GM19372 (cell line): Measurements from ENCODE around the gene DUT.
"Not testable (repeated sequence)": the region's sequence is repeated elsewhere in the genome, so short reads cannot be mapped to it uniquely, and the experiment has no call there.

Experiments used
- ATAC-seq: cut with Tn5 transposase; IDR thresholded peaks from one replicate; pipeline ENCODE4 v1.9.1; 2021; ENCODE audit warnings: mild to moderate bottlenecking, low read depth, moderate library complexity; ENCODE audit not compliant: unreplicated experiment

Gene DUT

GRCh38 chr15:48326180-48326579 is 5.0 kb upstream of the DUT start:
- ATAC-seq: not testable (repeated sequence)

GRCh38 chr15:48330105-48330785 is 984 bp upstream of the DUT start:
- no peak for ATAC-seq

GRCh38 chr15:48331796-48332641 is 790 bp downstream of the DUT start:
- peak; percentile 40 for ATAC-seq

- no peak for ATAC-seq
Observed at GRCh38 chr15:48332642-48333034, 1.4 kb downstream of the DUT start.

GRCh38 chr15:48333540-48333939 is 2.3 kb downstream of the DUT start:
- ATAC-seq: no peak

- no peak for ATAC-seq
Observed at GRCh38 chr15:48334260-48334659, 3.0 kb downstream of the DUT start.

GRCh38 chr15:48336940-48337339 is 5.7 kb downstream of the DUT start:
- no peak for ATAC-seq

- no peak for ATAC-seq
Observed at GRCh38 chr15:48337607-48338006, 6.4 kb downstream of the DUT start.

- no peak for ATAC-seq
Observed at GRCh38 chr15:48340111-48340510, 8.9 kb downstream of the DUT start.

GRCh38 chr15:48343865-48344264 is 12.6 kb downstream of the DUT start:
- no peak for ATAC-seq

- no peak for ATAC-seq
Observed at GRCh38 chr15:48345516-48345915, 14.3 kb downstream of the DUT start.

- ATAC-seq: peak; percentile 81
Observed at GRCh38 chr15:48352474-48353072, 21.3 kb downstream of the DUT start.

GRCh38 chr15:48354694-48355303 is 23.6 kb downstream of the DUT start:
- ATAC-seq: no peak

GRCh38 chr15:48355377-48355776 is 24.1 kb downstream of the DUT start:
- no peak for ATAC-seq

- ATAC-seq: peak; percentile 42
Observed at GRCh38 chr15:48358229-48359152, 27.3 kb downstream of the DUT start.

- ATAC-seq: no peak
Observed at GRCh38 chr15:48360841-48361240, 29.6 kb downstream of the DUT start.

- no peak for ATAC-seq
Observed at GRCh38 chr15:48361685-48362084, 30.5 kb downstream of the DUT start.

- no peak for ATAC-seq
Observed at GRCh38 chr15:48363474-48363873, 32.2 kb downstream of the DUT start.

GRCh38 chr15:48365575-48365974 is 34.3 kb downstream of the DUT start:
- no peak for ATAC-seq
